ENCODE data around the gene ATP5F1D. TPM values are rescaled to one million over a fixed set of nuclear protein-coding genes. Genes with fewer than 3 reads are reported as not detected.

The ATP5F1D gene
- total and polyA plus RNA-seq, 2 of the 13 experiments (the other 11 are each of a cell fraction or from before 2014, with no cell fraction given): 39.4 to 78.7 TPM

GRCh38 chr19:1260749-1261537 is 19.4 kb downstream of the ATP5F1D start (continued):
- TF ChIP-seq NR0B2 (CRISPR knock-in tag; IDR thresholded peaks at IDR 0.05) (0 out of 2 replicates have a peak, but pooled peaks have one; percentile 30), ZNF878 (CRISPR knock-in tag; IDR thresholded peaks at IDR 0.05) (no peak), REXO4 (CRISPR knock-in tag; IDR thresholded peaks at IDR 0.05; ENCODE audit: borderline replicate concordance) (no peak), ATF7 (IDR thresholded peaks at IDR 0.05) (peak; percentile 85), ATF7 (CRISPR knock-in tag; IDR thresholded peaks at IDR 0.05) (peak; percentile 87), ZNF775 (CRISPR knock-in tag; IDR thresholded peaks at IDR 0.05; ENCODE audit: borderline replicate concordance) (no peak), AGO1 (IDR thresholded peaks at IDR 0.05; ENCODE audit: low read depth, low read length, poor library complexity, severe bottlenecking) (peak; percentile 93), TBX2 (CRISPR knock-in tag; IDR thresholded peaks at IDR 0.05; ENCODE audit: borderline replicate concordance) (peak; percentile 64; the same call in 1 of the 2 replicates), HHEX (CRISPR knock-in tag; IDR thresholded peaks at IDR 0.05) (no peak), POLR2A (IDR thresholded peaks at IDR 0.05; ENCODE audit: insufficient read depth in 1 of 2, low read depth in 2 of 2, low read length in 2 of 2) (no peak), CREM (IDR thresholded peaks at IDR 0.05) (0 out of 2 replicates have a peak, but pooled peaks have one; percentile 37), CREM (CRISPR knock-in tag; IDR thresholded peaks at IDR 0.05) (no peak), ZNF275 (CRISPR knock-in tag; IDR thresholded peaks at IDR 0.05; ENCODE audit: borderline replicate concordance) (peak; percentile 29; the same call in 1 of the 2 replicates), NFYB (CRISPR knock-in tag; IDR thresholded peaks at IDR 0.05) (peak; percentile 94), RFXANK (CRISPR knock-in tag; IDR thresholded peaks at IDR 0.05) (no peak), AHR (CRISPR knock-in tag; IDR thresholded peaks at IDR 0.05) (no peak), KDM5B (CRISPR knock-in tag; IDR thresholded peaks at IDR 0.05; ENCODE audit: borderline replicate concordance) (peak; percentile 28; the same call in 1 of the 2 replicates), ZNF709 (CRISPR knock-in tag; IDR thresholded peaks at IDR 0.05) (no peak), ZNF296 (CRISPR knock-in tag; conservative IDR thresholded peaks at IDR 0.05) (no peak), ZNF333 (CRISPR knock-in tag; IDR thresholded peaks at IDR 0.05; ENCODE audit: borderline replicate concordance) (no peak), FOSL1 (CRISPR knock-in tag; IDR thresholded peaks at IDR 0.05; ENCODE audit: borderline replicate concordance) (no peak), ZNF280B (CRISPR knock-in tag; IDR thresholded peaks at IDR 0.05; ENCODE audit: borderline replicate concordance) (no peak), ZNF234 (CRISPR knock-in tag; conservative IDR thresholded peaks at IDR 0.05) (no peak), ZNF598 (CRISPR knock-in tag; IDR thresholded peaks at IDR 0.05; ENCODE audit: borderline replicate concordance) (no peak), SMYD3 (CRISPR knock-in tag; IDR thresholded peaks at IDR 0.05) (no peak)
- TF ChIP-seq, protein P1, sequence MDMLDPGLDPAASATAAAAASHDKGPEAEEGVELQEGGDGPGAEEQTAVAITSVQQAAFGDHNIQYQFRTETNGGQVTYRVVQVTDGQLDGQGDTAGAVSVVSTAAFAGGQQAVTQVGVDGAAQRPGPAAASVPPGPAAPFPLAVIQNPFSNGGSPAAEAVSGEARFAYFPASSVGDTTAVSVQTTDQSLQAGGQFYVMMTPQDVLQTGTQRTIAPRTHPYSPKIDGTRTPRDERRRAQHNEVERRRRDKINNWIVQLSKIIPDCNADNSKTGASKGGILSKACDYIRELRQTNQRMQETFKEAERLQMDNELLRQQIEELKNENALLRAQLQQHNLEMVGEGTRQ (IDR thresholded peaks at IDR 0.05; ENCODE audit: low read depth, low read length): no peak
- TF ChIP-seq, protein P1 (CRISPR knock-in tag; IDR thresholded peaks at IDR 0.05; ENCODE audit: borderline replicate concordance): no peak; the same call in 1 of the 2 replicates

Measured in HepG2 (cell line).